ENCODE measurements around the gene EBF3. TPM values are rescaled to one million over a fixed set of nuclear protein-coding genes. Genes with fewer than 3 reads are reported as not detected.

Gene EBF3
- total RNA-seq, 1 experiment from 2014 or later = not detected

GRCh38 chr10:129909531-129910256 lies 54.4 kb downstream of the EBF3 start:
- H3K4me2 ChIP-seq = no peak overlapping the region
- BruUV-seq (replicated peaks) = no TSS peak
- no peak overlapping the region for H3K4me3 ChIP-seq
- DNase-seq = no peak
- no peaks in the 10 kb centered on the region for H3F3A ChIP-seq (ENCODE audit: insufficient read depth, low read depth)
- no peaks in the 10 kb centered on the region for H3K9me3 ChIP-seq (ENCODE audit: insufficient read depth, low read depth)
- no peak overlapping the region for H3K27ac ChIP-seq
- CTCF ChIA-PET = no interaction called here
- H4K20me1 ChIP-seq (ENCODE audit: insufficient read depth) = no peaks in the 10 kb centered on the region
- POLR2A ChIA-PET (ENCODE audit: unreplicated experiment) = no interaction called here
- no peaks in the 10 kb centered on the region for H3K79me2 ChIP-seq (ENCODE audit: low read depth)
- H2AFZ ChIP-seq = no peak overlapping the region
- intact Hi-C loops (cut with micrococcal nuclease; ENCODE audit: unreplicated experiment) = no loop called here
- H3K9me2 ChIP-seq (ENCODE audit: insufficient read depth) = no peaks in the 10 kb centered on the region
- no peaks in the 10 kb centered on the region for H3K4me1 ChIP-seq (replicated peaks; ENCODE audit: insufficient read depth)
- peaks cover 84% of the 10 kb centered on the region for H3K27me3 ChIP-seq (ENCODE audit: insufficient read depth, low read depth)
- H3K36me3 ChIP-seq (ENCODE audit: low read depth) = no peaks in the 10 kb centered on the region
- TF ChIP-seq EZH2 (IDR thresholded peaks at IDR 0.05; ENCODE audit: low read depth) (no peak), CTCF (conservative IDR thresholded peaks at IDR 0.05) (no peak)

- POLR2A ChIA-PET (ENCODE audit: unreplicated experiment) = no interaction called here
- no peaks in the 10 kb centered on the region for H4K20me1 ChIP-seq (ENCODE audit: insufficient read depth)
- CTCF ChIA-PET = no interaction called here
- H3K27ac ChIP-seq = no peak overlapping the region
- no peak overlapping the region for H2AFZ ChIP-seq
- no peaks in the 10 kb centered on the region for H3K79me2 ChIP-seq (ENCODE audit: low read depth)
- intact Hi-C loops (cut with micrococcal nuclease; ENCODE audit: unreplicated experiment) = no loop called here
- H3K27me3 ChIP-seq (ENCODE audit: insufficient read depth, low read depth) = peaks cover 80% of the 10 kb centered on the region
- no peak overlapping the region for H3K4me2 ChIP-seq
- H3K4me3 ChIP-seq = no peak overlapping the region
- no peaks in the 10 kb centered on the region for H3F3A ChIP-seq (ENCODE audit: insufficient read depth, low read depth)
- DNase-seq = no peak
- no peaks in the 10 kb centered on the region for H3K9me2 ChIP-seq (ENCODE audit: insufficient read depth)
- TF ChIP-seq EZH2 (IDR thresholded peaks at IDR 0.05; ENCODE audit: low read depth) = no peak
- no peak for TF ChIP-seq CTCF (conservative IDR thresholded peaks at IDR 0.05)
- no peaks in the 10 kb centered on the region for H3K36me3 ChIP-seq (ENCODE audit: low read depth)
- BruUV-seq (replicated peaks) = no TSS peak
- H3K4me1 ChIP-seq (replicated peaks; ENCODE audit: insufficient read depth) = no peaks in the 10 kb centered on the region
- H3K9me3 ChIP-seq (ENCODE audit: insufficient read depth, low read depth) = no peaks in the 10 kb centered on the region
Observed at GRCh38 chr10:129909080-129909479, 55.0 kb downstream of the EBF3 start.

GRCh38 chr10:129908406-129908805 lies 55.7 kb downstream of the EBF3 start:
- Histone ChIP-seq H3K4me2 (no peak overlapping the region), H3K27me3 (ENCODE audit: insufficient read depth, low read depth) (peaks cover 74% of the 10 kb centered on the region), H3F3A (ENCODE audit: insufficient read depth, low read depth) (no peaks in the 10 kb centered on the region), H3K4me3 (no peak overlapping the region), H3K9me3 (ENCODE audit: insufficient read depth, low read depth) (no peaks in the 10 kb centered on the region), H3K4me1 (replicated peaks; ENCODE audit: insufficient read depth) (no peaks in the 10 kb centered on the region), H3K79me2 (ENCODE audit: low read depth) (no peaks in the 10 kb centered on the region), H3K9me2 (ENCODE audit: insufficient read depth) (no peaks in the 10 kb centered on the region), H3K27ac (no peak overlapping the region), H4K20me1 (ENCODE audit: insufficient read depth) (no peaks in the 10 kb centered on the region), H3K36me3 (ENCODE audit: low read depth) (no peaks in the 10 kb centered on the region), H2AFZ (no peak overlapping the region)
- ChIA-PET POLR2A (ENCODE audit: unreplicated experiment) (no interaction called here), CTCF (no interaction called here)
- BruUV-seq (replicated peaks) = no TSS peak
- intact Hi-C loops (cut with micrococcal nuclease; ENCODE audit: unreplicated experiment) = no loop called here
- no peak for TF ChIP-seq CTCF (conservative IDR thresholded peaks at IDR 0.05)
- no peak for DNase-seq

Data from PC-9 (cell line).